Neuronal stem cell (in vitro differentiated cells): Measurements from ENCODE around the gene FAM32A.
A peak's percentile ranks its signal among the peaks of the same experiment; 100 is the strongest.

ENCODE experiments used
- DNase-seq: peaks from one replicate; pipeline ENCODE4 v3.0.0-alpha.2; 2013; ENCODE audit warnings: low spot score
- H2AFZ ChIP-seq: one replicate; pipeline ENCODE4 v1.6.1; 2013; ENCODE audit warnings: mild to moderate bottlenecking, low read length, inconsistent platforms
- H2AK5ac ChIP-seq: 2 replicates; pipeline ENCODE4 v1.6.1; 2013; ENCODE audit warnings: low read depth, mild to moderate bottlenecking, inconsistent platforms, low read length, moderate library complexity, mixed read lengths
- H2BK120ac ChIP-seq: 2 replicates; pipeline ENCODE4 v1.6.1; 2013; ENCODE audit warnings: low read depth, mild to moderate bottlenecking, inconsistent platforms, low read length, moderate library complexity, mixed read lengths
- H2BK12ac ChIP-seq: one replicate; pipeline ENCODE4 v1.6.1; 2013; ENCODE audit warnings: low read length, inconsistent platforms
- H2BK15ac ChIP-seq: 2 replicates; pipeline ENCODE4 v1.6.1; 2013; ENCODE audit warnings: mild to moderate bottlenecking, low read length, inconsistent platforms, mixed read lengths
- H2BK5ac ChIP-seq: one replicate; pipeline ENCODE4 v1.6.1; 2013; ENCODE audit warnings: inconsistent platforms, mild to moderate bottlenecking, low read length, moderate library complexity
- H3K14ac ChIP-seq: one replicate; pipeline ENCODE4 v1.6.1; 2013; ENCODE audit warnings: low read length, inconsistent platforms
- H3K18ac ChIP-seq: 2 replicates; pipeline ENCODE4 v1.6.1; 2013; ENCODE audit warnings: low read length, inconsistent platforms
- H3K23ac ChIP-seq: 2 replicates; pipeline ENCODE4 v1.6.1; 2013; ENCODE audit warnings: low read depth, mild to moderate bottlenecking, mixed read lengths, low read length, inconsistent platforms; ENCODE audit not compliant: poor library complexity
- H3K27ac ChIP-seq: replicated peaks from 3 replicates; pipeline ENCODE4 v1.5.1; 2013; ENCODE audit warnings: low read length, inconsistent platforms
- H3K27me3 ChIP-seq, 3 experiments: 2 replicates each; pipeline ENCODE4 v1.6.1; 2013; ENCODE audit warnings: low read length in 3 of 3, mild to moderate bottlenecking in 2 of 3, inconsistent platforms in 1 of 3, low read depth in 1 of 3, mixed read lengths in 1 of 3, moderate library complexity in 1 of 3; ENCODE audit not compliant: control insufficient read depth in 3 of 3, insufficient read depth in 3 of 3
- H3K36me3 ChIP-seq, 2 donors: replicated peaks in 1 of 2; 2 replicates each; pipeline ENCODE4 v1.6.1; 2013; ENCODE audit warnings: low read length in 2 of 2; ENCODE audit not compliant: control insufficient read depth in 2 of 2, insufficient read depth in 2 of 2
- H3K4ac ChIP-seq: 2 replicates; pipeline ENCODE4 v1.6.1; 2013; ENCODE audit warnings: inconsistent platforms, mild to moderate bottlenecking, low read length, moderate library complexity
- H3K4me1 ChIP-seq, 2 donors: 1 replicate in 1 of 2; 2 replicates in 1 of 2; pipeline ENCODE4 v1.6.1; 2013; ENCODE audit warnings: low read length in 2 of 2, low read depth in 1 of 2; ENCODE audit not compliant: control insufficient read depth in 2 of 2, insufficient read depth in 1 of 2
- H3K4me2 ChIP-seq: one replicate; pipeline ENCODE4 v1.6.1; 2013; ENCODE audit warnings: mild to moderate bottlenecking, low read length, inconsistent platforms; ENCODE audit not compliant: insufficient read depth, poor library complexity, severe bottlenecking
- H3K4me3 ChIP-seq, 2 donors: 2 replicates each; pipeline ENCODE4 v1.5.1; 2013; ENCODE audit warnings: low read length in 2 of 2, mild to moderate bottlenecking in 2 of 2, inconsistent platforms in 1 of 2, moderate library complexity in 1 of 2
- H3K79me1 ChIP-seq: one replicate; pipeline ENCODE4 v1.6.1; 2013; ENCODE audit warnings: low read depth, mild to moderate bottlenecking, inconsistent platforms, low read length, moderate library complexity
- H3K9ac ChIP-seq: one replicate; pipeline ENCODE4 v1.6.1; 2013; ENCODE audit warnings: mild to moderate bottlenecking, low read depth, low read length, inconsistent platforms; ENCODE audit not compliant: poor library complexity
- H3K9me3 ChIP-seq, 2 donors: replicated peaks in 1 of 2; 2 replicates each; pipeline versions ENCODE3 to v1.6.1; 2013; ENCODE audit warnings: low read length in 2 of 2, mild to moderate bottlenecking in 2 of 2, inconsistent platforms in 1 of 2, low read depth in 1 of 2, mixed read lengths in 1 of 2, moderate library complexity in 1 of 2; ENCODE audit not compliant: control insufficient read depth in 2 of 2, insufficient read depth in 1 of 2
- H4K8ac ChIP-seq: one replicate; pipeline ENCODE4 v1.6.1; 2013; ENCODE audit warnings: low read depth, mild to moderate bottlenecking, inconsistent platforms, low read length, moderate library complexity
- H4K91ac ChIP-seq: one replicate; pipeline ENCODE4 v1.6.1; 2013; ENCODE audit warnings: low read length, low read depth, mild to moderate bottlenecking, inconsistent platforms; ENCODE audit not compliant: poor library complexity
- WGBS, 2 donors: extraction: QIAGEN DNeasy Blood & Tissue Kit; methylation state at CpG; one replicate each; pipeline ENCODE4 v1.1.7; 2013; ENCODE audit warnings: missing lambda C conversion rate in 2 of 2, mixed read lengths in 1 of 2; ENCODE audit not compliant: insufficient read length in 2 of 2, insufficient replicate concordance in 1 of 2; ENCODE audit errors: extremely low coverage in 2 of 2; 5-methylcytosine and 5-hydroxymethylcytosine counted together

FAM32A gene

DNA sequence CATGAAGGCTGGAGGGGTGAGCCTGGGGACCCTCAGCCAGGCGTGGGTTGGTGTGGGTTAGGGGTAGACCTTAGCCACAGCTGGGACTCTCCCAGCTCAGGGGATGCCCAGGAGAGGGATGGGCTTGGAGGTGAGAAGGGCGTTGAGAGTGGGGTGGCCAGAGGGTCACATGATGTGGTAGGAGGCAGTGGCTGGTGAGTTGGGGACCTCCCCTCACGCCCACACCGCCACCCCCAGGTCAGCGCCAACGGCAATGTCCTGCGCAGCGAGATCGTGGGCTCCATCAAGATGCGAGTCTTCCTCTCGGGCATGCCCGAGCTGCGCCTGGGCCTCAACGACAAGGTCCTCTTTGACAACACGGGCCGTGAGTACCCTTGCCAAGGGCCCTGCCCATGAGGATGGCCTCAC lies 41.0 kb downstream of the FAM32A start:
- H4K91ac ChIP-seq: no peak overlapping the region
- peaks cover 10% of the 10 kb centered on the region for H3K79me1 ChIP-seq
- peaks cover 46 to 89% of the 10 kb centered on the region in 2 donors for H3K36me3 ChIP-seq
- no peak overlapping the region for H3K14ac ChIP-seq
- peak overlapping the region; percentile 38 for H3K9ac ChIP-seq
- WGBS, 2 donors: no CpG with 5 or more reads among the region's 16 CpGs
- no peaks in the 10 kb centered on the region for H3K27me3 ChIP-seq
- H4K8ac ChIP-seq: peak overlapping the region; percentile 30
- no peaks in the 10 kb centered on the region for H3K4me1 ChIP-seq
- peaks cover 1 to 8% of the 10 kb centered on the region in 2 donors for H3K9me3 ChIP-seq
- peak overlapping the region; percentile 80 for H3K23ac ChIP-seq
- no peak overlapping the region for H2BK15ac ChIP-seq
- H2BK12ac ChIP-seq: no peak overlapping the region
- H2AK5ac ChIP-seq: no peak overlapping the region
- H3K4me3 ChIP-seq: no peak overlapping the region
- no peak overlapping the region for H3K4ac ChIP-seq
- H2BK120ac ChIP-seq: no peak overlapping the region
- H3K4me2 ChIP-seq: no peak overlapping the region
- no peak overlapping the region for H3K18ac ChIP-seq
- H2BK5ac ChIP-seq: no peak overlapping the region
- H2AFZ ChIP-seq: no peak overlapping the region
- DNase-seq: no peak
- H3K27ac ChIP-seq: no peak overlapping the region

- H3K4ac ChIP-seq: no peak overlapping the region
- H3K18ac ChIP-seq: no peak overlapping the region
- H3K9me3 ChIP-seq: no peaks in the 10 kb centered on the region
- peaks cover 45 to 90% of the 10 kb centered on the region in 2 donors for H3K36me3 ChIP-seq
- H2AK5ac ChIP-seq: no peak overlapping the region
- no peak overlapping the region for H3K14ac ChIP-seq
- no peak overlapping the region for H2BK120ac ChIP-seq
- H3K4me1 ChIP-seq: no peaks in the 10 kb centered on the region
- H3K79me1 ChIP-seq: peaks cover 10% of the 10 kb centered on the region
- no peak overlapping the region for H2BK12ac ChIP-seq
- H2BK15ac ChIP-seq: no peak overlapping the region
- no peak for DNase-seq
- no peak overlapping the region for H3K23ac ChIP-seq
- H3K4me2 ChIP-seq: no peak overlapping the region
- no peaks in the 10 kb centered on the region for H3K27me3 ChIP-seq
- no peak overlapping the region for H3K27ac ChIP-seq
- no CpG with 5 or more reads among the region's 33 CpGs for WGBS, 2 donors
- no peak overlapping the region for H4K91ac ChIP-seq
- H4K8ac ChIP-seq: no peak overlapping the region
- H2AFZ ChIP-seq: no peak overlapping the region
- no peak overlapping the region for H3K9ac ChIP-seq
- peak overlapping the region in 1 of 2 donors; percentile 13 for H3K4me3 ChIP-seq
- no peak overlapping the region for H2BK5ac ChIP-seq
Measured at GRCh38 chr19:16226878-16227836, 41.9 kb downstream of the FAM32A start.

DNA sequence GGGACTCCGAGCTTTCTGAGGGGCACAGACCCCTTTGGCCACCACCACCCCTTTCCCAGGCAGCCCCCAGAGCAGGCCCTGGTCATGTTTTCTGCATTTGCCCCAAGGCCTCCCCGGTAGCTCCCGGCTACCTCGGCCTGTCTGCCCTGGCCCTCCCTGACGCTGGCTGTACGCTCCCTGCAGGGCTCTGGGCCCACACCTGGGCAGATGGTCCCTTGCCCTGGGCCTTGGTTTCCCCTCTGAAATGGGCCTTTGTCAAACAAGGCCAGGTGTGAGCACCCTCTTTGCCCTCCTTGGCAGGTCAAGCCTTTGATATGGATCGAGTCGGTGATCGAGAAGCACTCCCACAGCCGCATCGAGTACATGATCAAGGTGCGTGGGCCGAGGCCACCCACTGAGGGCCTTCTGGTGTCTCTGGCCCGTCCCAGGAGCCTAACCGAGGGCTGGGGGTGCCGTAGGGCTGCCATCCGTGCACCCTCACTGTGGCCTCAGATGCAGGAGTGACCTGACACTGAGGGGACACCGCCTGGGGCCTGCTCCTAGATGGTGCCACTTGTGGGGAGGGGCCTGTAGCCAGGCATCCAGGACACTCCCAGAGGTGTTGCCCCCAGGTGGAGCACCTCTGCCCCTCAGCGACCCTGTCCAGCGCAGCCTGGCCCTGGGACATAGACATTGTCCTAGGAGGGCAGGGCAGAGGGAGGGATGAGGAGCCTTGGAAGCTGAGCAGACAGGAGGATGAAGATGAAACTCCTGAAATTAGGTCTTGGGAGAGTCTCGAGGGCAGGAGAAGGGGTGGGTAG lies 42.8 kb downstream of the FAM32A start:
- no peak overlapping the region for H3K27ac ChIP-seq
- no peak for DNase-seq
- no peak overlapping the region for H3K4ac ChIP-seq
- no peak overlapping the region for H3K9ac ChIP-seq
- H2BK15ac ChIP-seq: no peak overlapping the region
- no peak overlapping the region for H2AFZ ChIP-seq
- no peak overlapping the region for H3K14ac ChIP-seq
- H3K4me2 ChIP-seq: no peak overlapping the region
- H3K79me1 ChIP-seq: peaks cover 10% of the 10 kb centered on the region
- H3K23ac ChIP-seq: peak overlapping the region; percentile 18
- no peak overlapping the region for H4K91ac ChIP-seq
- H4K8ac ChIP-seq: no peak overlapping the region
- no peaks in the 10 kb centered on the region for H3K27me3 ChIP-seq
- peaks cover 43 to 89% of the 10 kb centered on the region in 2 donors for H3K36me3 ChIP-seq
- no peak overlapping the region for H2BK5ac ChIP-seq
- H3K4me1 ChIP-seq: no peaks in the 10 kb centered on the region
- H2BK12ac ChIP-seq: no peak overlapping the region
- H3K4me3 ChIP-seq: no peak overlapping the region
- no peaks in the 10 kb centered on the region for H3K9me3 ChIP-seq
- H2AK5ac ChIP-seq: no peak overlapping the region
- no peak overlapping the region for H2BK120ac ChIP-seq
- H3K18ac ChIP-seq: no peak overlapping the region
- WGBS, 2 donors: no CpG with 5 or more reads among the region's 21 CpGs
